IMR-90 (cell line): ENCODE measurements around the gene CDK5R1. TPM values are rescaled to one million over a fixed set of nuclear protein-coding genes. Genes with fewer than 3 reads are reported as not detected.

Experiments
- ATAC-seq: fragments of 200-7000 bp; cut with Tn5 transposase; 2 replicates; pipeline ENCODE4 v1.9.1; 2020; ENCODE audit warnings: low read depth, mild to moderate bottlenecking, moderate library complexity
- BruUV-seq: library from RNA; stranded (reverse); fragments of 400-500 nt; replicated peaks from 2 replicates; lab custom pipeline; 2021; lab: Mats Ljungman, UMichigan
- CTCF ChIA-PET: fragments of 300-600 bp; formaldehyde crosslinking; extraction: SDS; loops from one replicate; lab custom pipeline; 2021; ENCODE audit warnings: antibody characterized with exemption; lab: Yijun Ruan, JAX
- POLR2A ChIA-PET: fragments of 300-600 bp; sonication (Branson Sonifier 250); formaldehyde crosslinking; loops from one replicate; lab custom pipeline; 2022; ENCODE audit warnings: antibody characterized with exemption; ENCODE audit not compliant: unreplicated experiment; lab: Charles Lee
- DNase-seq: peaks from one replicate; pipeline ENCODE4 v3.0.0; 2013
- H2AFZ ChIP-seq: replicated peaks from 2 replicates; pipeline ENCODE3; 2013; ENCODE audit warnings: low read length, mild to moderate bottlenecking; ENCODE audit not compliant: poor library complexity
- H2AK5ac ChIP-seq: 2 replicates; pipeline ENCODE4 v1.6.1; 2013; ENCODE audit warnings: low read depth, low read length, inconsistent platforms
- H2AK9ac ChIP-seq: replicated peaks from 2 replicates; pipeline ENCODE3; 2013; ENCODE audit warnings: mild to moderate bottlenecking, low read depth, low read length, moderate library complexity; ENCODE audit not compliant: poor library complexity
- H2BK120ac ChIP-seq: 2 replicates; pipeline ENCODE4 v1.6.1; 2013; ENCODE audit warnings: low read depth, low read length, inconsistent platforms
- H2BK15ac ChIP-seq: 3 replicates; pipeline ENCODE4 v1.6.1; 2013; ENCODE audit warnings: low read depth, low read length, inconsistent platforms
- H2BK20ac ChIP-seq: 2 replicates; pipeline ENCODE4 v1.6.1; 2013; ENCODE audit warnings: low read depth, mild to moderate bottlenecking, inconsistent platforms, low read length, moderate library complexity
- H2BK5ac ChIP-seq: 2 replicates; pipeline ENCODE4 v1.6.1; 2013; ENCODE audit warnings: mild to moderate bottlenecking, low read depth, low read length, inconsistent platforms; ENCODE audit not compliant: poor library complexity, severe bottlenecking
- H3K14ac ChIP-seq: replicated peaks from 2 replicates; pipeline ENCODE4 v1.6.1; 2013; ENCODE audit warnings: low read depth, low read length, inconsistent platforms
- H3K18ac ChIP-seq: 2 replicates; pipeline ENCODE4 v1.6.1; 2013; ENCODE audit warnings: low read depth, low read length, control low read depth
- H3K23ac ChIP-seq: 2 replicates; pipeline ENCODE4 v1.6.1; 2013; ENCODE audit warnings: low read depth, low read length, inconsistent platforms
- H3K27ac ChIP-seq: 2 replicates; pipeline ENCODE4 v1.5.1; 2013; ENCODE audit warnings: mild to moderate bottlenecking, control low read depth, low read length; ENCODE audit not compliant: insufficient read depth
- H3K27me3 ChIP-seq: 2 replicates; pipeline ENCODE4 v1.6.1; 2013; ENCODE audit warnings: low read length; ENCODE audit not compliant: control insufficient read depth, insufficient read depth
- H3K36me3 ChIP-seq: 2 replicates; pipeline ENCODE4 v1.6.1; 2013; ENCODE audit warnings: low read length, mixed read lengths; ENCODE audit not compliant: control insufficient read depth, insufficient read depth
- H3K4ac ChIP-seq: 2 replicates; pipeline ENCODE4 v1.6.1; 2013; ENCODE audit warnings: low read depth, low read length, inconsistent platforms
- H3K4me1 ChIP-seq: 2 replicates; pipeline ENCODE4 v1.6.1; 2013; ENCODE audit warnings: low read length, mixed read lengths; ENCODE audit not compliant: control insufficient read depth, insufficient read depth
- H3K4me2 ChIP-seq: 2 replicates; pipeline ENCODE4 v1.6.1; 2013; ENCODE audit warnings: low read depth, mild to moderate bottlenecking, control low read depth, low read length, moderate library complexity
- H3K4me3 ChIP-seq: 2 replicates; pipeline ENCODE4 v1.5.1; 2013; ENCODE audit warnings: low read depth, mild to moderate bottlenecking, control low read depth, low read length, moderate library complexity; ENCODE audit not compliant: insufficient read depth
- H3K56ac ChIP-seq: 2 replicates; pipeline ENCODE4 v1.6.1; 2013; ENCODE audit warnings: low read length, inconsistent platforms; ENCODE audit not compliant: insufficient read depth; ENCODE audit errors: extremely low read depth
- H3K79me1 ChIP-seq, 2 experiments: 2 replicates each; pipeline ENCODE4 v1.6.1; 2013; ENCODE audit warnings: low read length in 2 of 2, inconsistent platforms in 1 of 2, low read depth in 1 of 2
- H3K9ac ChIP-seq: 2 replicates; pipeline ENCODE4 v1.6.1; 2013; ENCODE audit warnings: low read depth, low read length, control low read depth
- H3K9me1 ChIP-seq: 2 replicates; pipeline ENCODE4 v1.6.1; 2013; ENCODE audit warnings: low read length, inconsistent platforms; ENCODE audit not compliant: insufficient read depth
- H3K9me3 ChIP-seq: 2 replicates; pipeline ENCODE4 v1.6.1; 2013; ENCODE audit warnings: low read length; ENCODE audit not compliant: control insufficient read depth, insufficient read depth
- H4K20me1 ChIP-seq: 2 replicates; pipeline ENCODE4 v1.6.1; 2013; ENCODE audit warnings: low read length, inconsistent platforms; ENCODE audit not compliant: insufficient read depth
- H4K5ac ChIP-seq: 2 replicates; pipeline ENCODE4 v1.6.1; 2013; ENCODE audit warnings: mild to moderate bottlenecking, low read depth, low read length, control low read depth
- H4K8ac ChIP-seq, 2 experiments: 2 replicates each; pipeline ENCODE4 v1.6.1; 2013; ENCODE audit warnings: low read depth in 2 of 2, low read length in 2 of 2, control low read depth in 1 of 2, inconsistent platforms in 1 of 2
- H4K91ac ChIP-seq: 2 replicates; pipeline ENCODE4 v1.6.1; 2013; ENCODE audit warnings: low read depth, low read length, inconsistent platforms; ENCODE audit not compliant: insufficient read depth
- BHLHE40 ChIP-seq: fragments of 150-350 bp; IDR thresholded peaks from 2 replicates; pipeline ENCODE4 v1.6.1; 2016; ENCODE audit warnings: mild to moderate bottlenecking, low read depth, low read length
- MXI1 ChIP-seq: IDR thresholded peaks from 2 replicates; pipeline ENCODE4 v1.6.1; 2012; ENCODE audit warnings: low read depth, mild to moderate bottlenecking, low read length, moderate library complexity, borderline replicate concordance
- NFE2L2 ChIP-seq: fragments of 150-350 bp; IDR thresholded peaks from 2 replicates; pipeline ENCODE4 v1.6.1; 2016; ENCODE audit warnings: low read depth, mild to moderate bottlenecking, low read length
- RAD21 ChIP-seq: IDR thresholded peaks from 2 replicates; pipeline ENCODE4 v1.6.1; 2012; ENCODE audit warnings: low read length, improper control_type of control experiment
- WGBS, 2 experiments: methylation state at CpG; one replicate each; pipeline versions ENCODE4 v1.1.5 to v1.1.7; 2013; ENCODE audit warnings: missing lambda C conversion rate in 2 of 2; ENCODE audit not compliant: insufficient read length in 1 of 2; ENCODE audit errors: extremely low coverage in 2 of 2; 5-methylcytosine and 5-hydroxymethylcytosine counted together
- dilution Hi-C: fragments of 300-500 bp; cut with HindIII; formaldehyde crosslinking; loops from one replicate; pipeline ENCODE4 v1.14.3; 2018; ENCODE audit warnings: low sequenced_read_pairs; ENCODE audit not compliant: unreplicated experiment
- in situ Hi-C: fragments of 300-500 bp; cut with MboI; formaldehyde crosslinking; loops from 3 replicates; pipeline ENCODE4 v1.14.3; 2019; ENCODE audit warnings: low sequenced_read_pairs, inconsistent platforms, mixed read lengths
- intact Hi-C: fragments of 100-400 bp; cut with micrococcal nuclease; formaldehyde crosslinking; loops from 2 replicates; pipeline ENCODE4 v1.10.0; 2022
- polyA plus RNA-seq, 3 experiments: library from polyadenylated mRNA; depleted of rRNA; stranded (reverse); fragments of >200 nt; gene quantifications; 2 replicates each; pipeline ENCODE4 v1.2.3, GENCODE V29; 2012; ENCODE audit warnings: low replicate concordance in 1 of 3
- total RNA-seq: library from RNA; depleted of rRNA; stranded (reverse); fragments of >200 nt; gene quantifications from 2 replicates; pipeline ENCODE4 v1.2.3, GENCODE V29; 2012

CDK5R1 gene
- total and polyA plus RNA-seq, 2 of the 4 experiments (the other 2 are of a cell fraction) = 0.36 to 0.74 TPM

DNA sequence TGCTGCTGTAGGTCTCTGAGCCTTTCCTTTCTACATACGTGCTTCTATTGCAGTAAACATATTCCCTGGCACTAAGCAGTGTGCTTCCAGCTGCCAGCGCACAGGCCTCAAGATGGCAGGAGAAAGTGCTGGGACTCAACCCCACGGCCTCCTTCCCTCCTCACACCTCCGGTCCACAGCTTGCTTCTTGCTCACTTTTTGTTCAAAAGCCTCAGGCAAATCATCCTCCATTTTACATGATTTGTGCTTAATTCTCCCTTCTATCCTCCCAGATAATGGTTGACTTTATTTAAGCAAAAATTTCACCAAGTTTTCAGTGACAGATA, 5.4 kb downstream of the CDK5R1 start:
- dilution Hi-C loops = no loop called here
- peaks cover 2% of the 10 kb centered on the region; the same call in 1 of the 2 replicates for H3K36me3 ChIP-seq
- TF ChIP-seq RAD21 = no peak
- TF ChIP-seq NFE2L2 = no peak
- TF ChIP-seq MXI1 = no peak
- no peak for TF ChIP-seq BHLHE40
- H3K4me2 ChIP-seq = no peak overlapping the region
- H3K9ac ChIP-seq = no peak overlapping the region
- H3K4me3 ChIP-seq = no peak overlapping the region
- no peak overlapping the region for H3K4ac ChIP-seq
- H3K56ac ChIP-seq = no peak overlapping the region
- ATAC-seq (no peak), DNase-seq (no peak)
- no peak overlapping the region for H2AK5ac ChIP-seq
- no peaks in the 10 kb centered on the region for H3K27me3 ChIP-seq
- no peak overlapping the region for H2AK9ac ChIP-seq
- intact Hi-C loops = no loop called here
- H2BK120ac ChIP-seq = no peak overlapping the region
- no peak overlapping the region for H3K27ac ChIP-seq
- 67% methylated on average over 2 of the region's 4 CpGs; no CpG with 5 or more reads in 1 of the 2 experiments for WGBS, 2 experiments
- H4K91ac ChIP-seq = no peak overlapping the region
- no peak overlapping the region for H2BK20ac ChIP-seq
- peak overlapping the region; percentile 57 for H2AFZ ChIP-seq
- ChIA-PET CTCF (no interaction called here), POLR2A (no interaction called here)
- H4K20me1 ChIP-seq = peaks cover 4% of the 10 kb centered on the region; the same call in 1 of the 2 replicates
- H2BK15ac ChIP-seq = no peak overlapping the region
- H2BK5ac ChIP-seq = no peak overlapping the region
- no peak overlapping the region for H3K23ac ChIP-seq
- H4K8ac ChIP-seq = no peak overlapping the region
- H3K79me1 ChIP-seq = peaks cover 0 to 6% of the 10 kb centered on the region in 2 experiments; a peak in 2 of 4 replicates
- H3K9me3 ChIP-seq = no peaks in the 10 kb centered on the region
- H3K18ac ChIP-seq = no peak overlapping the region
- in situ Hi-C loops = loop anchor here (25.0 kb wide), 1 partner anchor 270 kb away; no protein-coding TSS in a partner anchor
- H4K5ac ChIP-seq = no peak overlapping the region
- peaks cover 14% of the 10 kb centered on the region for H3K9me1 ChIP-seq
- H3K14ac ChIP-seq = no peak overlapping the region
- peaks cover 10% of the 10 kb centered on the region for H3K4me1 ChIP-seq
- BruUV-seq = no TSS peak
